ENCODE results near the gene FMNL2. TPM values are rescaled to one million over a fixed set of nuclear protein-coding genes. Genes with fewer than 3 reads are reported as not detected.

FMNL2 gene
- total RNA-seq, 2 experiments from 2014 or later: 0.57 to 0.93 TPM

DNA sequence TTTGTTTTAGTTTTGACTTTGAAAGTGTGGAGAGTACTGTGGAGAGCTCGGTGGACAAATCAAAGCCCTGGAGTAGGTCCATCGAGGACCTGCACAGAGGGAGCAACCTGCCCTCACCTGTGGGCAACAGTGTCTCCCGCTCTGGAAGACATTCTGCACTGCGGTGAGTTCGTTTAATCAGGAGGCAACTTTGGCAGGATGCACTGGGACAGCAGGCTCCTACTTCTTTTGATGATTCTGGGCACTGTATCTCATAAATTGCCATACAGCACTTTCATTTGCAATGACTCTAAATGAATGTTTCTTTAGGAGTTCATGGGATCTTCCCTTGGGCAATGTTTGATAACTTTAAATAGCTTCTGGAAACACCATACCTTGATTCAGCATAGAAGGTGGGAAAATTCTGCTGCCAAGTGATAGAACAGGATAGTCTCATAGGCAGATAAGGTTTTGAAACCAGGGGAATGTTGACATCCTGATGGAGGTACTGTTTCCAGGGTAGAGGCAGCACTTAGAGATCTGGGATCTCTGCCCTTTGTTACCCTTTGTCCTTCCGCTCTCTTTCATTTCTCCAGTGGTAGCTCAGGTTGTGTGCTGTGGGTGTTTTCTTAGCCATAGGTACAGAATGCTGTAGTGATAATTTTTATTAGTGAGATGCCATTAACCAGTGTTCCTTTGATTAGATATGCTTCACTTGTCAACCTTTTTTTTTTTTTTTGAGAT, 226.1 kb downstream of the FMNL2 start:
- ChIA-PET POLR2A (no interaction called here), CTCF (no interaction called here)

DNA sequence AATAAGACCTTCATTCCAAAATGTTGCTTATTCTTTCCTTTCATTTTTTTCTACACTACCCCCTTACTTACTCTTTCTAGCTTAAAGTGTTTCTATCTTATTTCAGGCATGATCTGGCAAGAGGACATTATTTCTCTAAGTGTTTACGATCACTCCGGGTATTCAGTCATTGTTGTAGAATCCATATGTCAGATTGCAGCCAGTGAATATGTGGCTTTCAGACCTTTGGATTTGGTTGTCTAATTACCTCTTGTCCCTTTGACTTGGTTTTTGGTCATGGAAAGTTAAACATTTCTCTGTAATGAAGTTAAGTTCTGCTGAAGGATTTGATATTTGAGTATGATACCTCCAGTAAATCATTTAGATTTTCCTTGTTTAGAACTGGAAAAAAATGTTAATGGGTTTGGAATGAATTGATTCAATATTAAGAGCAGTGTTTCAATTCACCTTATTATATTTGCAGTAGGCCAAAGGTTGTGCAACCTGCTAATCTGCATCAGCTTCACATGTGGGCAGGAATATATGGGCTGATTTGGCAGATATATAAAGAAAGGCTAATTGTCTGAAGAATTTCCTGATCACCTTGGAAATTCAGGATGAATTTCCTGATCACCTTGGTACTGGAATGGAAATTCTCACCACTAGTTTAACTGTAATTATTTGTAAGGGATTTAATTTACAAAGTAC, 227.4 kb downstream of the FMNL2 start:
- ChIA-PET CTCF (no interaction called here), POLR2A (no interaction called here)

DNA sequence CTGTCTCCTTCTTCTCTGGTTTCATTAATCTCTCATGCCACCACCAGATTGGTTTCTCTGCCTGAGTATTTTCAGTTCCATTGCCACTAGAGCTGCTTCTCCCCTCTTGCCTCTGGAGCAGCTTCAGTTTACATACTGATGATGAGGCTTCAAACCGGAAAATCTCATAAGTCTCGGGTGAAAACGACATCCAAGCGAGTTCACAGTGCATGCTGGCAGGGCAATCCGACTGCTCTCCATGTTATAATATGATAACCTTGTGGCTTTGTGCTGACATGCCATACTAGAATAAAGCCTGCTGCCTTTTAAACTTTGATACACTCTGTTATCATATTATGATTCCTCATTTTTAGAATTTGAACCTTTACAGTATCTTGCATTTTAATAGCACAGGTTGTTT, 228.8 kb downstream of the FMNL2 start:
- POLR2A ChIA-PET: no interaction called here

DNA sequence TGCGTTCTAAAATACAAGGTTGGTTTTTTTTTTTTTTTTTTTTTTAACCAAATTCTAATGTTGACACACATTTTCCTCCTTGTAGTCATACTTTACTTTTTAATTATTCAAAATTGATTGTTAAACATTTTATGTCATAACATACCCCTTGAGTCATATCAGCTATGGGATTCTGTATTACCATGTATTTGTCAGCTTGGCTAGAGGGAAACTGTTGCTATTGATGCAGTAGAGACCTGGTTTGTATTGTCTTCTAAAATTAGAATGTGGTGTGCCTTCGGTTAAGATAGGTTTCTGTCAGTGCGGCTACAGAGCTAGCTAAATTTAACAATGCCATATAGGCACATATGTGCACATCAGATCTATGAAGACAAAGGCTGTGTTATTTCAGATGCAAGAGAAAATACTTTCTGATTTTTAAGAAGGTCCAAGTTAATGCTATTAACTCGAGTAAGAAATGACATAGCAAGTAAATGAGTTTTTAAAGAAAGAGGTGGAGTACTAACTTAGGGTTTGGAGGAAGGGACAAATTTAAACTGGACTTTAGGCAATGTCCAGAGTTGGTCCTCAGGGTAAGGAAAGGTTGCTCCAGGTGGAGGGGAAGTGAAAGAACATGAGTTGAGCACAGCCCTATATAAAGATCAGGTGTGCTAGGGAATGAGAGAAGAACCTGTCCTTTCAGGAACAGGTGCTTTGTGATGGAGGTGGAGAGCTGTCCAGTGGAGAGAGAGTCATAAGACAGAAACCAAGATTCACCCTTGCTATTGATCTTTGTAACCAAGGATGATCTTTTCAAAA, 230.0 kb downstream of the FMNL2 start:
- ChIA-PET POLR2A (interaction anchor here (0.6 to 1.1 kb wide), 2 partner anchors 8 to 1374 kb away, joined by 4 to 6 read pairs; no protein-coding TSS in a partner anchor), CTCF (no interaction called here)

More for the DNA sequence above, 228.8 kb downstream of the FMNL2 start:
- CTCF ChIA-PET: no interaction called here

DNA sequence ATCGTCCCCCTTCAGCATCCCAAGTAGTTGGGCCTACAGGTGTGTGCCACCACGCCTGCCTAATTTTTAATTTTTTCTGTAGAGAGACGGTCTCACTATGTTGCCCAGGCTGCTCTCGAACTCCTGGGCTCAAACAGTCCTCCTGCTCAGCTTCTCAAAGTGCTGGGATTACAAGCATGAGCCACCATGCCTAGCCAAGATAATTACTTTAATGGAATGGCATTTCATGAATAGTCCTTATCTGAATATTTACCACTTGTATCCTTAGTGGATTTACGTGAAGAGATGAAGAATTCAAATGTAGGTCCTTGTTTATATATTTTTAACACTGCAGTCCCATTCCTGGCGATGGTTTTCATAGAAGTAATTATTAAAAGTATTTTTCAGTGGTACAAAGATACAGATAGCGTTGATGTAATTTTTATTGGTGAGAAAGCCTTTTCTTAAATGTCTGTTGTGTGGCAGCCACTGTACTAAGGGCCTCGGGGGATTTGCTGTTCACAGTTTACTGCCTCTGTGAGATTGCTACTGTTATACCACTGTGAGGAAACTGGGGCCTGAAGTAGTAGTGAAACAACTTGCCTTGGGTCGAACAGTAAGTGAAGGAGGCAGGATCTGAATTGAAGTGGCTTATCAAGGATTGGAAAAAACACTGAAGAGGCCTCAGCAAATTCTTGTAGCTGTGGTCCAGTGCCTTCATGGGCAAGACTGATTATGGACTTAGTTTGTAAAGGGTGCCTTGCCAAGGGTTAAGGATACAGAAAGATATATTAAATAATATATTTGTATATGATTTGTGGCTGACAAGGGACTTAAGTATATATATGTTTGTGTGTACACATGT, 231.1 kb downstream of the FMNL2 start:
- POLR2A ChIA-PET: no interaction called here
- CTCF ChIA-PET: no interaction called here

DNA sequence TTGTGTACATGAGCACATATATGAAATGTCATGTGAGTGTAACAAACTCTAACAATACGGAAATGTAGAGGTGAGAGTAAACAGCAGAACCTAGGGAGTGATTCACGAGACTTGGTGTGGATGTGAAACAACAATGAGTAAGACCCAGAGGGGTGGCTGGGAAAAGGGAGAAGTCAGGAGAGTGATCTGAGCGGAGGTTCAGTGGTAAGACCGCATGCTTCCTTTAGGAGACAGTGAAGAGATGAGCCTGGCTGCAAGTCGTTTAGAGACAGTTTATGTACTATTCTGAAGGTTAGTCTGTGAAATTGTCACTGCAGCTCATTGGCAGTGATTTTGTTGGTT, 231.7 kb downstream of the FMNL2 start:
- ChIA-PET POLR2A (no interaction called here), CTCF (no interaction called here)

DNA sequence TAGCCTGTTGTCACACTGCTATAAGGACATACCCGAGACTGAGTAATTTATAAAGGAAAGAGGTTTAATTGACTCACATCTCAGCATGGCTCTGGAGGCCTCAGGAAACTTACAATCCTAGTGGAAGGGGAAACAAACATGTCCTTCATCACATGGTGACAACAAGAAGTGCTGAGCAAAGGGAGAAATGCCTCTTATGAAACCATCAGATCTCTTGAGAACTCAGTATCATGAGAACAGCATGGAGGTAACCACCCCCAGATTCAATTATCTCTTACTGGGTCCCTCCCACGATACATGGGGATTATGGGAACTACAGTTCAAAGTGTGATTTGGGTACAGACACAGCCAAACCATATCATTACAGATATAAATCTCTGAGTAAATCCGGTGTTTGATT, 233.6 kb downstream of the FMNL2 start:
- ChIA-PET POLR2A (no interaction called here), CTCF (interaction anchor here (1.6 kb wide), 1 partner anchor 13 kb away, joined by 3 read pairs; no protein-coding TSS in a partner anchor)

DNA sequence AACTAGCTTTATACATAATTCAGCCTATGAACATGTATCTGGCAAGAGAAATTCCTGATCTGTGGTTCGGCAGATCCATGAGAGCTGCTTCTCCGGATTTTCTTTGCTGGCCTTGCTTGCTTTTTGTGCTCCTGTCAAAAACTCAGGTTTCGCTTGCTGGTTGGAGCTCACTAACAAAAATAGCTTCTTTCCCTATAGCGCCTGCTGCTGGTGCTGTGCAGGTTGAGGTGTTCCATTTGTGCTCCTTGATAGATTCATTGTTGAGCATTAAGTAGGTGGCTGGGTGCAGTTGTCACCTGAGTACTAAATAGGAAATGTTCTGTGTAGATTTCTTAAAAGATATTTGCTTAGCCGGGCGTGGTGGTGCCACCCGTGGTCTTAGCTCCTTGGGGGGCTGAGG, 234.2 kb downstream of the FMNL2 start:
- POLR2A ChIA-PET: no interaction called here
- CTCF ChIA-PET: interaction anchor here (1.6 kb wide), 1 partner anchor 13 kb away, joined by 3 read pairs; no protein-coding TSS in a partner anchor

DNA sequence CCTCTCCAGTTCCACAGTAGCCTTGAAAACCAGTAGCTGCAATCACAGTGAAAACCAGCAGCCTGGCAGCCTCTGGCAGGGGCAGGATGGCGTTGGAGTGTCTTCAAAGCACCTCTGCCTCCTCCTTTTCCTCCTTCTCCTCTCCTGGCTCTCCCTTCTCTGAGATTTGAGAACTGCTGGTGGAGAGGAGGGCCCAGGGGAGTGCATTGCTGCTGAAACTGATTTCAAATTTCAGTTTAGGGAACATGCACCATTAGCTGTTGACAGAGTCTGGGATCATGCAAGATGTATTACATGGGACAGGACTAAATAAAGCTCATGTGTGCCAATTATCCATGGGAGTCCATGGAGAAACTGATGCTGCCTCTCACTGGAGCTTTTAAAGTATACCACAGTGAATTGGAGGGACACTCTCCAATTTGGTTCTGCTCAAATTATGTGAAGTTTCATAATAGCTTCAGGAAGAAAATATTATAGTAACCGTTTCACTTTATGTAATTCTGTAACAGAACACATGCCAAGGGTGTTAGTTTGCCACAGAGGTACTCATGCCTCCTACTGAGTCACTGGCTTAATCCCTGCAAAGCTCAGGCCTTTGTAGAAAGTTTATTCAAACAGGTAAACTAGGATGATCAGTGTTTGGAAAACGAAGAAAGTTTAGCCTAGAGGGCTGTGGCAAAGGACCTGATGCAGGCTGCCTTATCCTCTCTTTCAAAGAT, 236.2 kb downstream of the FMNL2 start:
- ChIA-PET CTCF (no interaction called here), POLR2A (no interaction called here)

DNA sequence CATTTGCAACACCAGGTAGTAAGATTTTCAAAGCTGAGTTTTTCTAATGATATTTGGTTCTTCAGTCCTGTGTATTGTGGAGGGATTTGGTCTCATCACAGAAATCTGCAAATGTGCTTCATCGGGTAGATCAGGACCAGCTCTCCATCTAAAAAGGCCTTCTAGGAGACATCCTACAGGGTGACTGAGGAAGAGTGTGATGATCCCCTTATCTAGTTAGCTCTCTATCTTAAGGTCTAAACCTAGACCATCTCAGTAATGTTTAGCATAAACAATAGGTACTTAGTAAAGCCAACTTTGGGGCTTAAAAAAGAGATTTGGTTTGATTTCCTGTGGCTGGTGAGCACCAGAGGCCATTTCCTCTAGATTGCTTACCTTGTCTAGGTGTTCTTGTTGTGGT, 237.1 kb downstream of the FMNL2 start:
- POLR2A ChIA-PET: no interaction called here

DNA sequence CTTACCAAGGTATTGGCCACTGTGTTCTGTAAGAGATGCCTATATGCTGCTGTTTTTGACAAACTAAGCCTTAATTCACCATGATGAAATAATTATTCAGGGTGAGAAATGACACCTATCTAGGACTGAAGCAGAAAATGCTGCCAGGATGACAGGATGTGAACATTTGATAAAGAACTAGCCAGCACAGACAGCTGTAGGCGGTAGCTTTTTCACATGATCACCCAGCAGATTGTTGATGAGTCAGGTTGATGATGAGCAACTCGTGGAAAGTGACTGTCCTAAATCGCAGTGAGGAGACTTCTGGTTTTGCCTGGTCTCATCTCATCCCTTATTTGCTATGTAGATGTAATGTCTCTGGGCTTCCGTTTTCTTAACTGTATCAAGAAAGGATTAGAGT, 238.2 kb downstream of the FMNL2 start:
- CTCF ChIA-PET: no interaction called here
- POLR2A ChIA-PET: interaction anchor here (0.6 kb wide), 1 partner anchor 8 kb away, joined by 4 read pairs; no protein-coding TSS in a partner anchor

More for the DNA sequence above, 237.1 kb downstream of the FMNL2 start:
- CTCF ChIA-PET: no interaction called here

DNA sequence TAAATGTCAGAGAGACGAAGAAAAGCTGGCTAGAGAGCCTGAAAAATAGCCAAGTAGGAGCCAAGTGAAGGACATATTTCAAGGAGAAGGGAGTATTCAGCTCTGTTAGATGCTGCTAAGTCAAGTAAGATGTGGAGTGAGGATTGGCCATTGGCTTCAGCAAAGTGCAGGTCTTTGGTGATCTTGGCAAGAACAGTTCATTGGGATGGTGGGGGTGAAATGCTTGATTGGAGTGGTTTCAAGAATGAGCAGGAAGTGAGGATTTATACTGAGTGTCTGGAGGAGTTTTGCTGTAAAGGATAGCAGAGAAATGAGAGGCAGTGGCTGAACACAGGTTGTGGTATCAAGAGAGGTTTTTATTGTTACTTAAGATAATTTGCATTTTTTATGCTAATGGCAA, 242.6 kb downstream of the FMNL2 start:
- ChIA-PET CTCF (no interaction called here), POLR2A (no interaction called here)

DNA sequence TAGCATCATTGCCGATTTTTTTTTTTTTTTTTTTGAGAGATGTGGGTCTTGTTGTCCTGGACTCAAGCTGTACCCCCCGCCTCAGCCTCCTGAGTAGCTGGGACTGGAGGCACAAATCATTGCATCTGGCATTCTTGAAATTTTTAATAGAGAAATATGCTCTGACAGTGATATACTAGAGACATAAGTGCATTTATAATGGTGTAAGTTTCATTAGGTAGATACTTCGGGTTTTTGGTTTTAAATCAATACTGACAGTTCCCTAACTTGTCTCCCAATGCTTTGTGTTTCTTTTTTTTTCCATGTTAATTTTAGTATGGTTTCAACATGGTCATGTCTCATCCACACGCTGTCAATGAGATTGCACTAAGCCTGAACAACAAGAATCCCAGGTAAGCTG, 243.6 kb downstream of the FMNL2 start:
- CTCF ChIA-PET: no interaction called here
- POLR2A ChIA-PET: no interaction called here

DNA sequence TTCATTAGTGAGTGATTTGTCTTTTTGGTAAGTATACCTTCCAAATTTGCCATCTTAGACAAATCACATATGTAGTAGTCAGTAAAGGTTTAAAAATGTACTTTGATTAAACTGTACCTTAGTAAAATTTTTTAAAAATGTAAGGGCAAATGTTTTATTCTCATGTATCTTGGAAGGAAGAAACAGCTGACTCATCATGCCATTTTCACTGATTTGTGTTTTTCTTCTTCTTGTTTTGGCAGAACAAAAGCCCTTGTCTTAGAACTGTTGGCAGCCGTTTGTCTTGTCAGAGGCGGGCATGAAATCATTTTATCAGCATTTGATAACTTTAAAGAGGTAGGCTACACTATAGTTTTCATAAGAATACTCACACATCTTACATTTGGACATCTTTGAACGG, 245.7 kb downstream of the FMNL2 start:
- ChIA-PET CTCF (no interaction called here), POLR2A (no interaction called here)

DNA sequence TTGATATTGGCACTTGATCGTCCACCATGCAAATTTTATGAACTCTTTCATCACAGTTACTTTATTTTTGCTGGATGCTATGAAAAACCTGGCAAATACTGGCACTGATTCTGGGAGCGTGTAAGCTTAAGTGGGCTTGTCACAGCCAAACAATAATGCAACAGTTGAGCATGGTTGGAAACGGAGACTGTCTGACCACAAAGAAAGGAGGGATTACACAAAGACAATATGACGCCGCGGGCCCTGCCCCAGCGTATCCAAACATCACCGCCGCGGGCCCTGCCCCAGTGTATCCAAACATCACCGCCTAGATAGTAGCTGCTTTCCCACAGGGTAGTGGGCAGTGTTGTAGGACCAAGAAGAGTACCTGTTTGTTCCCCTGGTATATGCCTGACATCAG, 246.4 kb downstream of the FMNL2 start:
- CTCF ChIA-PET: no interaction called here

DNA sequence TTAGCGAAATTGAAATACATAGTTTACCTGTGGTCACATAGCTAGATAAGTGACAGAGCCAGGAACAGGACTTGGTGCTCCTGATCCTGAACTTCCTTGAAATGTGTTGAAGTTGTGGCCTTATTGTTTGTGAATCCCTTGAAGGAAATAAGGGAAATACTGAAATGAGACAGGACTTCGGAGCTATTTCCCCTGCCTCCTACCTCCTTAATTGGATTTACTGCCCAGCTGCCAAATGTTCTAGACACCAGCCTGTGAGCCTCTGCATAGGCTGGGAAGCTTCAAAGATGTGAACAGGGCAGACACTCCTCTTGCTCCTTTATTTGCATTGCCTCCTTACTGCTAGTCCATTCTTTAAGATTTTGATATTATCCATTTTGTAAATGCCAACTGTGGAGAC, 247.1 kb downstream of the FMNL2 start:
- POLR2A ChIA-PET: no interaction called here

More for the DNA sequence above, 246.4 kb downstream of the FMNL2 start:
- POLR2A ChIA-PET: no interaction called here

DNA sequence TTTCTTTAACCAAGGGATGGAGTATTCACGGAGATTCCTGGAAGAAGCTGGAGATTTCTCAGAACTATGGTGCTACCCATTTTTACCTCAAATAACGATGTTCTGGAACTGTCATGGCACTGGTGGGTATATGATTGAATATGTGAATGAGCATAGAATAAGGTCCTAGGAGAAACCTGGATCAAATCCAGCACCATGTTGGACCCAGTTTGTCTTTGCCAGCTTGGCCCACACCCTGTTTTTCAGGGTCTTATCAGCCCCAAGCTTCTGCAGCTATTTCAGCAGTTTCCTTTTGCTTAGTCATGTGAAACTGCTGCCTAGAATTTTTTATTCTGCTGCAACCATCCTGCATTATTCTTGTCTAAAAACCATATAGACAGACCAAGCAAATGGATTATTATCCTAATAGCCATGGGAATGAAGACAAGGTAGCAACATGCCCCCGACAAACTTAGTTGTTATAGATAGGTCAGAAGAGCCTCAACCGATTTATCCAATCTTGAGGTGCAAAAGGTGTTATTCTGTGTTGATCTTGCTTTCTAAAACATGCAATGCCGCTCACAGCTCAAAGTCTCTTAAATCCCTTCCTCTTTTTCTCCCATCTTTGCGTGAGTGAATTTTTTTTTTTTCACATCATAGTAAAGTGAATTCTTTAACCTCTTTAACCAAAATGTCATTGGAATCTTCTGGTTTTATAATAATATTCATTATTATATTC, 248.7 kb downstream of the FMNL2 start:
- POLR2A ChIA-PET: no interaction called here
- CTCF ChIA-PET: no interaction called here

More for the DNA sequence above, 247.1 kb downstream of the FMNL2 start:
- CTCF ChIA-PET: no interaction called here

DNA sequence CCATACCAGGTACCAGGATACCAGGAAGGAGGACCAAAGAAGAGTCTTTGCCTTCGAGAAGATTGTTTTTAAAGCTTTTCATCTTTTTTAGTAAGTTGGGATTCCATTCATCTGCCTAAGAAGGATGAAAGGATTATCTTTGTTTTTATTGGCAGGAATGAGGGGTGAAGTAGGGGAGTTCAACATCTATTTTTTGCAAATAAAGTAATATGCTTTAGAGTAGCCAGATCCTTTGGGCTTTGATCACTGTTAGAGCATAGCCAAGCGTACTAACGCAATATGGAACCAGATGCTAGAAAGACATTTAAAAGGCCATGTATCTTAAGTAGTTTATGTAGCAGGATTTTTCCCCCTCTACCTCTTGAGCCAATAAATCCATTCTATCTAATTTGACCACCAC, 249.3 kb downstream of the FMNL2 start:
- ChIA-PET POLR2A (interaction anchor here (0.5 kb wide), 1 partner anchor 66 kb away, joined by 3 read pairs; no protein-coding TSS in a partner anchor), CTCF (no interaction called here)
